GM19328 (cell line): ENCODE measurements around the gene KIF26A.

ENCODE experiments used
- ATAC-seq: cut with Tn5 transposase; IDR thresholded peaks from one replicate; pipeline ENCODE4 v1.9.1; 2021; ENCODE audit warnings: mild to moderate bottlenecking, moderate library complexity; ENCODE audit not compliant: unreplicated experiment

The KIF26A gene

GRCh38 chr14:104138098-104138717 lies at the start of gene KIF26A:
Gene KIF26A, plus strand, starts transcription at chr14:104138587. Its CDS starts 136 bp downstream, at chr14:104138723.
- ATAC-seq, result no peak

- ATAC-seq, result no peak
Observed at GRCh38 chr14:104090071-104090748, 48.2 kb upstream of the KIF26A start.

- no peak for ATAC-seq
Observed at GRCh38 chr14:104091061-104091926, 47.1 kb upstream of the KIF26A start.

GRCh38 chr14:104091927-104092771 lies 46.2 kb upstream of the KIF26A start:
- ATAC-seq, result no peak

GRCh38 chr14:104092931-104093365 lies 45.4 kb upstream of the KIF26A start:
- ATAC-seq, result no peak

GRCh38 chr14:104093366-104094055 lies 44.9 kb upstream of the KIF26A start:
- no peak for ATAC-seq

GRCh38 chr14:104094056-104094708 lies 44.2 kb upstream of the KIF26A start:
- no peak for ATAC-seq

- no peak for ATAC-seq
Observed at GRCh38 chr14:104094709-104095425, 43.5 kb upstream of the KIF26A start.

GRCh38 chr14:104095426-104096310 lies 42.7 kb upstream of the KIF26A start:
- ATAC-seq, result no peak

GRCh38 chr14:104096318-104096717 lies 42.1 kb upstream of the KIF26A start:
- ATAC-seq, result no peak

- ATAC-seq, result no peak
Observed at GRCh38 chr14:104096751-104097700, 41.4 kb upstream of the KIF26A start.

GRCh38 chr14:104098272-104099095 lies 39.9 kb upstream of the KIF26A start:
- no peak for ATAC-seq

GRCh38 chr14:104099096-104100041 lies 39.0 kb upstream of the KIF26A start:
- no peak for ATAC-seq

GRCh38 chr14:104100171-104101085 lies 38.0 kb upstream of the KIF26A start:
- ATAC-seq, result no peak
